ENCODE data around the gene C1orf226. TPM values are rescaled to one million over a fixed set of nuclear protein-coding genes. Genes with fewer than 3 reads are reported as not detected.

Gene C1orf226
- total RNA-seq, 1 donor from 2014 or later, result 2.7 TPM

GRCh38 chr1:162368451-162368850 lies 13.1 kb upstream of the C1orf226 start:
- no peak for DNase-seq (ENCODE audit: extremely low spot score, unreplicated experiment)
- no peaks in the 10 kb centered on the region for H3K9me3 Mint-ChIP-seq (ENCODE audit: unreplicated experiment)
- no peak overlapping the region for H3K4me3 Mint-ChIP-seq (ENCODE audit: unreplicated experiment)
- no peak for TF ChIP-seq CTCF (IDR thresholded peaks at IDR 0.05)
- peaks cover 5% of the 10 kb centered on the region for H3K4me1 Mint-ChIP-seq (ENCODE audit: unreplicated experiment)
- H3K36me3 Mint-ChIP-seq (ENCODE audit: unreplicated experiment), result peaks cover 3% of the 10 kb centered on the region
- no peaks in the 10 kb centered on the region for H3K27me3 Mint-ChIP-seq (ENCODE audit: unreplicated experiment)
- no peak overlapping the region for H3K27ac Mint-ChIP-seq (ENCODE audit: unreplicated experiment)

DNA sequence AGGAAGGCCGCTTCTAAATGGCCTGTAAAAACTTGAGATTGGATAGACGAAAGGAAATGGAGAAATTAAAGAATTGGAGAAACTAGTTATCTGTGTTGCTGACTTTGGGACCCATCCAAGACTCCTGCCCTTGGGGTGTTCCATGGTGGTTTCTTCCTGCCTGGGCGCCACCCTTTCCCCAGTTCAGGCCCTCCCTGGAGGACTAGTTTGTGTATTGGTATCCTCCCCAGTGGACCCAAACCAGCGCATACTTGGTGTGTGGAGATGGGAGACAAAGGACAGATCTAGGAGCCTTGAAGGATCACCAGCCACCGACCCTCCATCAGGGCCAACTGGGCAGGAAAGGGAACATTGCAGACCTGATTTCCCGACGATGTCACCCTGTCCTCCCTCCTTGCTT lies 12.0 kb upstream of the C1orf226 start:
- no peak overlapping the region for H3K27ac Mint-ChIP-seq (ENCODE audit: unreplicated experiment)
- H3K9me3 Mint-ChIP-seq (ENCODE audit: unreplicated experiment), result no peaks in the 10 kb centered on the region
- DNase-seq (ENCODE audit: extremely low spot score, unreplicated experiment), result no peak
- no peaks in the 10 kb centered on the region for H3K27me3 Mint-ChIP-seq (ENCODE audit: unreplicated experiment)
- H3K4me3 Mint-ChIP-seq (ENCODE audit: unreplicated experiment), result no peak overlapping the region
- no peak for TF ChIP-seq CTCF (IDR thresholded peaks at IDR 0.05)
- peaks cover 3% of the 10 kb centered on the region for H3K36me3 Mint-ChIP-seq (ENCODE audit: unreplicated experiment)
- H3K4me1 Mint-ChIP-seq (ENCODE audit: unreplicated experiment), result peaks cover 9% of the 10 kb centered on the region

- no peaks in the 10 kb centered on the region for H3K27me3 Mint-ChIP-seq (ENCODE audit: unreplicated experiment)
- no peak overlapping the region for H3K27ac Mint-ChIP-seq (ENCODE audit: unreplicated experiment)
- no peak for DNase-seq (ENCODE audit: extremely low spot score, unreplicated experiment)
- H3K4me3 Mint-ChIP-seq (ENCODE audit: unreplicated experiment), result no peak overlapping the region
- TF ChIP-seq CTCF (IDR thresholded peaks at IDR 0.05), result no peak
- H3K4me1 Mint-ChIP-seq (ENCODE audit: unreplicated experiment), result peaks cover 9% of the 10 kb centered on the region
- peaks cover 3% of the 10 kb centered on the region for H3K36me3 Mint-ChIP-seq (ENCODE audit: unreplicated experiment)
- no peaks in the 10 kb centered on the region for H3K9me3 Mint-ChIP-seq (ENCODE audit: unreplicated experiment)
Measured at GRCh38 chr1:162370161-162370560, 11.4 kb upstream of the C1orf226 start.

GRCh38 chr1:162370721-162371120 lies 10.8 kb upstream of the C1orf226 start:
- peaks cover 9% of the 10 kb centered on the region for H3K4me1 Mint-ChIP-seq (ENCODE audit: unreplicated experiment)
- H3K27ac Mint-ChIP-seq (ENCODE audit: unreplicated experiment), result no peak overlapping the region
- no peak for TF ChIP-seq CTCF (IDR thresholded peaks at IDR 0.05)
- peaks cover 3% of the 10 kb centered on the region for H3K36me3 Mint-ChIP-seq (ENCODE audit: unreplicated experiment)
- no peak overlapping the region for H3K4me3 Mint-ChIP-seq (ENCODE audit: unreplicated experiment)
- H3K9me3 Mint-ChIP-seq (ENCODE audit: unreplicated experiment), result no peaks in the 10 kb centered on the region
- DNase-seq (ENCODE audit: extremely low spot score, unreplicated experiment), result no peak
- no peaks in the 10 kb centered on the region for H3K27me3 Mint-ChIP-seq (ENCODE audit: unreplicated experiment)

GRCh38 chr1:162371611-162372010 lies 9.9 kb upstream of the C1orf226 start:
- Mint-ChIP-seq H3K36me3 (ENCODE audit: unreplicated experiment) (peaks cover 3% of the 10 kb centered on the region), H3K27ac (ENCODE audit: unreplicated experiment) (no peak overlapping the region), H3K4me3 (ENCODE audit: unreplicated experiment) (no peak overlapping the region), H3K9me3 (ENCODE audit: unreplicated experiment) (no peaks in the 10 kb centered on the region), H3K27me3 (ENCODE audit: unreplicated experiment) (no peaks in the 10 kb centered on the region), H3K4me1 (ENCODE audit: unreplicated experiment) (peaks cover 9% of the 10 kb centered on the region)
- no peak for DNase-seq (ENCODE audit: extremely low spot score, unreplicated experiment)
- no peak for TF ChIP-seq CTCF (IDR thresholded peaks at IDR 0.05)

Data from osteocyte (in vitro differentiated cells).